ENCODE data around the gene ZNF280D. TPM values are rescaled to one million over a fixed set of nuclear protein-coding genes. Genes with fewer than 3 reads are reported as not detected.

Gene ZNF280D
- polyA plus RNA-seq, 2 of the 4 experiments (the other 2 are of a cell fraction), result 13.4 to 21.8 TPM

DNA sequence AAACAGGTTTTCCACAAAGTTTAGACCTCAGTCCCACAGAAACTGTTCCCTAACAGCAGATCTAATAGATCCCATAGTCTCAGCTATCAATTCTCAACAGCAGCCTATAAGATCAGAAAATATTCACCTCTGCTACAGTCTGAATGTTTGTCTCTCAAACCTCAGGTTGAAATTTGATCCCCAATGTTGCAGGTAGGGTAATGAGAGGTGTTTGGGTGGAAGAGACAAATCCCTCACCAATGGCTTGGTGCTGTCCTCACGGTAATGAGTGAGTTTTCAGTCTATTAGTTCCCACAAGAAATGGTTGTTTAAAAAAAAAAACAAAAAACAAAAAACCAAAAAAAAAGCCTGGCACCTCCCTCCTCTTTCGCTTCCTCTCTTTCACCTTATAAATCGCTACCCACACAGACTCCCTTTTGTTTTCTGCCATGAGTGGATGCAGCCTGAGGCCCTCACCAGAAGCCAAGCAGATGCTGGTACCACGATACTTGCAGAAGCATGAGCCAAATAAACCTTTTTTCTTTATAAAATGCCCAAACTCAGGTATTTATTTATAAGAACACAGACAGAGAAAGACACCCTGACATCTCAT lies 14.2 kb downstream of the ZNF280D start:
- no peak for TF ChIP-seq HMGXB4 (CRISPR knock-in tag; IDR thresholded peaks at IDR 0.05; ENCODE audit: borderline replicate concordance)
- TF ChIP-seq, protein P1, sequence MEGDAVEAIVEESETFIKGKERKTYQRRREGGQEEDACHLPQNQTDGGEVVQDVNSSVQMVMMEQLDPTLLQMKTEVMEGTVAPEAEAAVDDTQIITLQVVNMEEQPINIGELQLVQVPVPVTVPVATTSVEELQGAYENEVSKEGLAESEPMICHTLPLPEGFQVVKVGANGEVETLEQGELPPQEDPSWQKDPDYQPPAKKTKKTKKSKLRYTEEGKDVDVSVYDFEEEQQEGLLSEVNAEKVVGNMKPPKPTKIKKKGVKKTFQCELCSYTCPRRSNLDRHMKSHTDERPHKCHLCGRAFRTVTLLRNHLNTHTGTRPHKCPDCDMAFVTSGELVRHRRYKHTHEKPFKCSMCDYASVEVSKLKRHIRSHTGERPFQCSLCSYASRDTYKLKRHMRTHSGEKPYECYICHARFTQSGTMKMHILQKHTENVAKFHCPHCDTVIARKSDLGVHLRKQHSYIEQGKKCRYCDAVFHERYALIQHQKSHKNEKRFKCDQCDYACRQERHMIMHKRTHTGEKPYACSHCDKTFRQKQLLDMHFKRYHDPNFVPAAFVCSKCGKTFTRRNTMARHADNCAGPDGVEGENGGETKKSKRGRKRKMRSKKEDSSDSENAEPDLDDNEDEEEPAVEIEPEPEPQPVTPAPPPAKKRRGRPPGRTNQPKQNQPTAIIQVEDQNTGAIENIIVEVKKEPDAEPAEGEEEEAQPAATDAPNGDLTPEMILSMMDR (IDR thresholded peaks at IDR 0.05), result no peak
- TF ChIP-seq HOXB13 (CRISPR knock-in tag; IDR thresholded peaks at IDR 0.05; ENCODE audit: low read depth), result no peak
- no peak for TF ChIP-seq JUN (IDR thresholded peaks at IDR 0.05)
- TF ChIP-seq SMC3 (IDR thresholded peaks at IDR 0.05), result no peak
- TF ChIP-seq POLR2A (IDR thresholded peaks at IDR 0.05; ENCODE audit: low read length), result no peak
- TF ChIP-seq FOSB (CRISPR knock-in tag; IDR thresholded peaks at IDR 0.05), result no peak
- TF ChIP-seq TFCP2L1 (CRISPR knock-in tag; IDR thresholded peaks at IDR 0.05), result no peak
- DNase-seq (ENCODE audit: low read depth in 1 of 2, low spot score in 1 of 2) (no peak), FAIRE-seq (no peak), ATAC-seq (no peak)
- Histone ChIP-seq H3K27ac (no peak overlapping the region), H3K4me2 (no peak overlapping the region), H3K4me3 (no peak overlapping the region), H3K9me3 (no peaks in the 10 kb centered on the region), H3K4me1 (no peaks in the 10 kb centered on the region)
- WGBS (ENCODE audit: missing lambda C conversion rate), result 94% methylated on average over 4 of the region's 4 CpGs
- POLR2A ChIA-PET, result no interaction called here
- CTCF ChIA-PET, result interaction anchor here (1.1 kb wide), 1 partner anchor 14 kb away, joined by 6 read pairs; the partner anchor contains the start of gene ZNF280D

- POLR2A ChIA-PET, result interaction anchor here (0.9 kb wide), 1 partner anchor 15 kb away, joined by 3 read pairs; the partner anchor contains the start of gene ZNF280D
- Histone ChIP-seq H3K9me3 (no peaks in the 10 kb centered on the region), H3K4me1 (no peaks in the 10 kb centered on the region), H3K27ac (no peak overlapping the region), H3K4me3 (no peak overlapping the region), H3K4me2 (no peak overlapping the region)
- 96% methylated on average over 1 of the region's 1 CpG for WGBS (ENCODE audit: missing lambda C conversion rate)
- no peak for ATAC-seq
- CTCF ChIA-PET, result interaction anchor here (1.1 kb wide), 1 partner anchor 15 kb away, joined by 6 read pairs; the partner anchor contains the start of gene ZNF280D
- DNase-seq (ENCODE audit: low read depth in 1 of 2, low spot score in 1 of 2), result no peak
- no peak for TF ChIP-seq CBX2 (IDR thresholded peaks at IDR 0.05; ENCODE audit: borderline replicate concordance, low read depth)
- no peak for TF ChIP-seq CHD2 (IDR thresholded peaks at IDR 0.05; ENCODE audit: low read length, partially characterized antibody)
- no peak for TF ChIP-seq FOXS1 (CRISPR knock-in tag; IDR thresholded peaks at IDR 0.05)
- TF ChIP-seq EP300 (IDR thresholded peaks at IDR 0.05), result no peak
- TF ChIP-seq POLR2A (IDR thresholded peaks at IDR 0.05; ENCODE audit: low read length), result no peak
- TF ChIP-seq HOXB5 (CRISPR knock-in tag; IDR thresholded peaks at IDR 0.05), result no peak
- no peak for TF ChIP-seq CHD4 (IDR thresholded peaks at IDR 0.05; ENCODE audit: borderline replicate concordance)
- no peak for TF ChIP-seq FOSL2 (IDR thresholded peaks at IDR 0.05)
- no peak for TF ChIP-seq FOSL2 (CRISPR knock-in tag; IDR thresholded peaks at IDR 0.05)
- TF ChIP-seq NR3C1 (IDR thresholded peaks at IDR 0.05), result no peak
- TF ChIP-seq ELK1 (IDR thresholded peaks at IDR 0.05; ENCODE audit: low read depth, low read length), result no peak
- TF ChIP-seq TP53 (CRISPR knock-in tag; IDR thresholded peaks at IDR 0.05), result no peak
- no peak for TF ChIP-seq HDAC2 (IDR thresholded peaks at IDR 0.05)
- no peak for TF ChIP-seq MAZ (IDR thresholded peaks at IDR 0.05; ENCODE audit: borderline replicate concordance, low read depth, low read length)
- no peak for TF ChIP-seq NPAS2 (CRISPR knock-in tag; IDR thresholded peaks at IDR 0.05; ENCODE audit: borderline replicate concordance)
- TF ChIP-seq ZC3H11A (IDR thresholded peaks at IDR 0.05), result no peak
- TF ChIP-seq TFCP2L1 (CRISPR knock-in tag; IDR thresholded peaks at IDR 0.05), result no peak
- no peak for TF ChIP-seq CEBPB (IDR thresholded peaks at IDR 0.05)
- FAIRE-seq, result no peak
Observed at GRCh38 chr15:56718560-56718959, 14.7 kb downstream of the ZNF280D start.
